ENCODE data around the gene MASTL. TPM values are rescaled to one million over a fixed set of nuclear protein-coding genes. Genes with fewer than 3 reads are reported as not detected.
A peak's percentile ranks its signal among the peaks of the same experiment; 100 is the strongest.

Gene MASTL
- total RNA-seq, 1 donor from 2014 or later, result 10.9 TPM

DNA sequence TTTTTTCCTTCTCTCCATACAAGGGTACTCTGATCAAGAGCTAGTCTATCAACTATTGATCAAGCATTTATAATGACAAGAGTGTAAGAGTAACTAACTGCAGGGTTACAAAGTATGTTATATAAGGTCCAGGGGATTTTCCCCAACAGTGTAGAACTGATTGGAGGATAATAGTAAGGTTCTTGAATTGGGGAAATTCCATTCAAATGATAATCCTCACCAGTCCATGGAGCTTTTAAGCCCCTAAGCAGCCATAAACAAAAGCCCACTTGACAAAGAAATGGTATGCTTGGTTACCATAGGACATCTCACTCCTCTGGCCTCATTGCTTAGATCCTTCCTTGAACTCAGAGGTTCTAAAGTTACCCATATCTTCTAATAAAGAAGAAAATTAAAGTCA lies 9.2 kb upstream of the MASTL start:
- Mint-ChIP-seq H3K36me3 (ENCODE audit: unreplicated experiment) (peaks cover 4% of the 10 kb centered on the region), H3K27me3 (ENCODE audit: unreplicated experiment) (no peaks in the 10 kb centered on the region), H3K27ac (ENCODE audit: unreplicated experiment) (no peak overlapping the region), H3K9me3 (ENCODE audit: unreplicated experiment) (no peaks in the 10 kb centered on the region), H3K4me3 (ENCODE audit: unreplicated experiment) (no peak overlapping the region), H3K4me1 (ENCODE audit: low read depth, unreplicated experiment) (peaks cover 4% of the 10 kb centered on the region)
- TF ChIP-seq, protein P1, sequence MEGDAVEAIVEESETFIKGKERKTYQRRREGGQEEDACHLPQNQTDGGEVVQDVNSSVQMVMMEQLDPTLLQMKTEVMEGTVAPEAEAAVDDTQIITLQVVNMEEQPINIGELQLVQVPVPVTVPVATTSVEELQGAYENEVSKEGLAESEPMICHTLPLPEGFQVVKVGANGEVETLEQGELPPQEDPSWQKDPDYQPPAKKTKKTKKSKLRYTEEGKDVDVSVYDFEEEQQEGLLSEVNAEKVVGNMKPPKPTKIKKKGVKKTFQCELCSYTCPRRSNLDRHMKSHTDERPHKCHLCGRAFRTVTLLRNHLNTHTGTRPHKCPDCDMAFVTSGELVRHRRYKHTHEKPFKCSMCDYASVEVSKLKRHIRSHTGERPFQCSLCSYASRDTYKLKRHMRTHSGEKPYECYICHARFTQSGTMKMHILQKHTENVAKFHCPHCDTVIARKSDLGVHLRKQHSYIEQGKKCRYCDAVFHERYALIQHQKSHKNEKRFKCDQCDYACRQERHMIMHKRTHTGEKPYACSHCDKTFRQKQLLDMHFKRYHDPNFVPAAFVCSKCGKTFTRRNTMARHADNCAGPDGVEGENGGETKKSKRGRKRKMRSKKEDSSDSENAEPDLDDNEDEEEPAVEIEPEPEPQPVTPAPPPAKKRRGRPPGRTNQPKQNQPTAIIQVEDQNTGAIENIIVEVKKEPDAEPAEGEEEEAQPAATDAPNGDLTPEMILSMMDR (IDR thresholded peaks at IDR 0.05; ENCODE audit: partially characterized antibody, unreplicated experiment), result no peak
- DNase-seq, result no peak

- no peak overlapping the region for H3K27ac Mint-ChIP-seq (ENCODE audit: unreplicated experiment)
- no peak for DNase-seq
- TF ChIP-seq, protein P1 (IDR thresholded peaks at IDR 0.05; ENCODE audit: partially characterized antibody, unreplicated experiment), result no peak
- no peaks in the 10 kb centered on the region for H3K27me3 Mint-ChIP-seq (ENCODE audit: unreplicated experiment)
- H3K9me3 Mint-ChIP-seq (ENCODE audit: unreplicated experiment), result no peaks in the 10 kb centered on the region
- peaks cover 10% of the 10 kb centered on the region for H3K4me1 Mint-ChIP-seq (ENCODE audit: low read depth, unreplicated experiment)
- H3K4me3 Mint-ChIP-seq (ENCODE audit: unreplicated experiment), result no peak overlapping the region
- no peaks in the 10 kb centered on the region for H3K36me3 Mint-ChIP-seq (ENCODE audit: unreplicated experiment)
These were observed 7.5 kb upstream of the MASTL start for GRCh38 chr10:27147701-27148100.

DNA sequence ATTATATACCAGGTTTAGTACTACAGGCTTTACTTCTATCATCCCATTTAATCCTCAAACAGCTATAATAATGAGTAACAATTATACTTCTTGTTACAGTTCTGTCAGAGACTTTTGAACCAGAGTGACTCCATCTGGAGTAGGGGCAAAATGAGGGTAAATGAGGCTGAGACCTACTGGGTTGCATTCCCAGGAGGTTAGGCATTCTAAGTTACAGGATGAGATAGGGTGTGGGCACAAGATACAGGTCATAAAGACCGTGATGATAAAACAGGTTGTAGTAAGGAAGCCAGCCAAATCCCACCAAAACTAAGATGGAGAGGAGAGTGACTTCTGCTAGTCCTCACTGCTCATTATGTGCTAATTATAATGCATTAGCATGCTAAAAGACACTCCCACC lies 4.9 kb upstream of the MASTL start:
- peak overlapping the region; percentile 54 for H3K27ac Mint-ChIP-seq (ENCODE audit: unreplicated experiment)
- H3K4me3 Mint-ChIP-seq (ENCODE audit: unreplicated experiment), result peak overlapping the region; percentile 75
- H3K36me3 Mint-ChIP-seq (ENCODE audit: unreplicated experiment), result peaks cover 5% of the 10 kb centered on the region
- peaks cover 10% of the 10 kb centered on the region for H3K27me3 Mint-ChIP-seq (ENCODE audit: unreplicated experiment)
- H3K4me1 Mint-ChIP-seq (ENCODE audit: low read depth, unreplicated experiment), result peaks cover 14% of the 10 kb centered on the region
- H3K9me3 Mint-ChIP-seq (ENCODE audit: unreplicated experiment), result peaks cover 7% of the 10 kb centered on the region
- TF ChIP-seq, protein P1 (IDR thresholded peaks at IDR 0.05; ENCODE audit: partially characterized antibody, unreplicated experiment), result no peak
- no peak for DNase-seq

DNA sequence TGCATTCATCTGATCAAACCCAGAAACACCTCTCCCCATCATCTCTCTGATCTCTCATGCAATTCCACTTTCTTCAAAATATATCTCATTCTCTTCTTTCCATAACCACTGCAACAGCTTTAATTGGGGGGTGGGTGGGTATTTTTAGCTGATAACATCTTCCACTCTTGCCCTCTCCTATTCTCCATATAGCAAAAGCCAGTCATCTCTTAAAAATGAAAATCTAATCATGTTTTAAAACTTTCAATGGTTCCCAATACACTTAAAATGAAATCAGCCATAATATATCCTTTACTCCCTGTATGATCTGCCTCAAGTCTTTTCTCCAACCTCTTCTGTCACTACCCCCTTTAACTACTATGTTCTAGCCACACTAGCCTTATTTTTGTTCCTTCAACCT lies 2.5 kb upstream of the MASTL start:
- H3K27me3 Mint-ChIP-seq (ENCODE audit: unreplicated experiment), result peaks cover 16% of the 10 kb centered on the region
- peaks cover 13% of the 10 kb centered on the region for H3K9me3 Mint-ChIP-seq (ENCODE audit: unreplicated experiment)
- H3K4me3 Mint-ChIP-seq (ENCODE audit: unreplicated experiment), result peak overlapping the region; percentile 100
- peaks cover 18% of the 10 kb centered on the region for H3K4me1 Mint-ChIP-seq (ENCODE audit: low read depth, unreplicated experiment)
- no peak for DNase-seq
- peak overlapping the region; percentile 99 for H3K27ac Mint-ChIP-seq (ENCODE audit: unreplicated experiment)
- TF ChIP-seq, protein P1 (IDR thresholded peaks at IDR 0.05; ENCODE audit: partially characterized antibody, unreplicated experiment), result no peak
- peaks cover 5% of the 10 kb centered on the region for H3K36me3 Mint-ChIP-seq (ENCODE audit: unreplicated experiment)

DNA sequence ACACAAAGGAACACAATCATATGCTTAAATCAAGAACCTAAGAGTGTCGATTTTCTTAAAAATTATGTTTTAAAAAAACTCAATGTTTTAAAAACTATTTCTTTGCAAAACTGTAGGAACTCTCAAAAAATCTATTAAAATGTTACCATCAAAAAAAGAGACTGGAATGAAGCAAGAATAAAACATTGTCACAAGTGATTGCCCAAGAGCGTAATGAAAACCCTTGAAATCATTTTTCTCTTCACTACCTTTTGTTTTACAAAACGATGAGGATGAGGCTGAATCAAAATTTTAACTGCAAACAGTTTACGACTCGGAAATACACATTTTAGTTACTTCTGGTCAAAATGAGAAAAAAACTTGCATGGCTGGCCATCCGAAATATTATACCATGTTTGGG lies 1.8 kb upstream of the MASTL start:
- peaks cover 16% of the 10 kb centered on the region for H3K27me3 Mint-ChIP-seq (ENCODE audit: unreplicated experiment)
- DNase-seq, result no peak
- H3K4me1 Mint-ChIP-seq (ENCODE audit: low read depth, unreplicated experiment), result peaks cover 18% of the 10 kb centered on the region
- peak overlapping the region; percentile 100 for H3K4me3 Mint-ChIP-seq (ENCODE audit: unreplicated experiment)
- H3K27ac Mint-ChIP-seq (ENCODE audit: unreplicated experiment), result peak overlapping the region; percentile 99
- TF ChIP-seq, protein P1 (IDR thresholded peaks at IDR 0.05; ENCODE audit: partially characterized antibody, unreplicated experiment), result no peak
- peaks cover 13% of the 10 kb centered on the region for H3K9me3 Mint-ChIP-seq (ENCODE audit: unreplicated experiment)
- H3K36me3 Mint-ChIP-seq (ENCODE audit: unreplicated experiment), result peaks cover 5% of the 10 kb centered on the region

Measured in glutamatergic neuron (in vitro differentiated cells).